GM10248 (cell line): Measurements from ENCODE around the gene SLC47A1.
"Not testable (repeated sequence)": the region's sequence is repeated elsewhere in the genome, so short reads cannot be mapped to it uniquely, and the experiment has no call there.

Experiments used
- CTCF ChIA-PET: fragments of 300-600 bp; sonication (Branson Sonifier 250); formaldehyde crosslinking; extraction: SDS; loops from one replicate; lab custom pipeline; 2021; ENCODE audit warnings: antibody characterized with exemption; lab: Yijun Ruan, JAX
- POLR2A ChIA-PET: fragments of 350-650 bp; sonication (Branson Sonifier 250); formaldehyde crosslinking; extraction: SDS; loops from one replicate; lab custom pipeline; 2020; ENCODE audit warnings: antibody characterized with exemption; lab: Yijun Ruan, JAX
- DNase-seq: peaks from one replicate; pipeline ENCODE4 v3.0.0; 2012; ENCODE audit errors: extremely low spot score
- CTCF ChIP-seq: IDR thresholded peaks from 2 replicates; pipeline ENCODE4 v1.5.1; 2012; ENCODE audit warnings: mild to moderate bottlenecking, low read depth; ENCODE audit errors: extremely low read depth, missing control alignments, control extremely low read depth

SLC47A1 gene

DNA sequence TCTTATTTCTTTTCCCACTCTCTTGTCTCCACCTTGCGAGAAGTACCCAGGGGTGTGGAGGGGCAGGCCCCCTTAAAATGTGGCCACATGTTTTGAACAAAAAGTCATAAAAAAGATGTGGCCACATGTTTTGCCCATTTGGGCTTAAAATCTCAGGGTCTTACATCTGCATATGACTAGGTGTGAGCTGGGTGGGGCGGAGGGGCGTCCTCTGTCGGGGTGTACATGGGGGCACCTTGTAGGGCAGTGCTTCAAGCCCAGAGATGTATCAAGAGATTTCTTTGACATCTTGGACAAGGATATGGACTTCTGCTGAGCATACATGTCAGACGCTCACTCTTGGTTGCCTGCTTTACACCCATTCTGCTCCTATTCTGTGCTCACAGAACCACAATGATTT, 13.0 kb upstream of the SLC47A1 start:
- POLR2A ChIA-PET: no interaction called here
- CTCF ChIA-PET: no interaction called here
- DNase-seq: no peak
- no peak for TF ChIP-seq CTCF

- POLR2A ChIA-PET: no interaction called here
- CTCF ChIA-PET: interaction anchor here (0.7 kb wide), 1 partner anchor 243 kb away, joined by 3 read pairs; no protein-coding TSS in a partner anchor
- no peak for TF ChIP-seq CTCF
- no peak for DNase-seq
Measured at GRCh38 chr17:19523690-19524089, 10.0 kb upstream of the SLC47A1 start.

- CTCF ChIA-PET: interaction anchor here (1.0 to 1.1 kb wide), 3 partner anchors 10 to 240 kb away, joined by 3 to 4 read pairs (median 3); no protein-coding TSS in a partner anchor
- DNase-seq, POLR2A ChIA-PET: not testable (repeated sequence)
Measured at GRCh38 chr17:19526950-19527349, 6.7 kb upstream of the SLC47A1 start.

- TF ChIP-seq CTCF: no peak
- ChIA-PET CTCF (no interaction called here), POLR2A (no interaction called here)
- no peak for DNase-seq
Measured at GRCh38 chr17:19531780-19532501, 1.7 kb upstream of the SLC47A1 start.

DNA sequence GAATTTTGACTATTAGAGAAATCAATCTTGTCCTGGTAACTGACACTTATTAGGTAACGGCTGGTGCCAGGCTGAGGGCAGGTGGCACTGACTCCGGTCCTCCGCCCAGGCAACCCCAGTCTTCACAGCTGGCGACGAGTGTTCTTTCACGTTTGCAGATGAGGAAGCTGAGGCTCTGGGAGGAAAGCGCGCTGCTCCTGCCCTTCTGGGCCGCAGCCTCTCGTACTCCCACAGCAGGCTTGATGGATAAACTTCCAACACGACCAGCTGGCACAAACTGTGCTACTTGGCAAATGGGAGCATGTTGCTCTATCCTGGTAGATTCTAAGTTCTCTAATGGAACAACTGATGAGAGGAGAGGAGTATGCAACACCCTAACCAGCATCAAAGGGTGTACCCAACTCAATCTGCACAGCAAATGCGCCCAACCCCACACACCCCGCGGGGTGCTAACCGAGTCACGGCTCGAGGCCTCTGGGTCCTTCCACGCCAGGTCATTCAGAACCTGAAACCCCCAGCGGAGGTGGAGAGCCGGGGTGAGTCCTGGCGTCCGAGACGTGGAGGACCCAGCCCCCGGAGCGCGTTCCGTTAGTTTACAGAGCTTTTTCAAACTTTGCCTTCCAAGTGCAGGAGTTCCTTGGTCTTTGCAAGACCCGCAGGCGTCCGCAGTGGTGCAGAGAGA, 477 bp upstream of the SLC47A1 start:
- ChIA-PET POLR2A (no interaction called here), CTCF (interaction anchor here (1.0 to 2.0 kb wide), 3 partner anchors 13 to 233 kb away, joined by 3 to 4 read pairs (median 3); no protein-coding TSS in a partner anchor)
- DNase-seq: no peak
- no peak for TF ChIP-seq CTCF

- no peak for TF ChIP-seq CTCF
- POLR2A ChIA-PET: no interaction called here
- DNase-seq: no peak
- CTCF ChIA-PET: interaction anchor here (1.4 to 2.0 kb wide), 3 partner anchors 17 to 232 kb away, joined by 3 to 4 read pairs (median 4); no protein-coding TSS in a partner anchor
Measured at GRCh38 chr17:19534562-19535149, 1.0 kb downstream of the SLC47A1 start.
